Stimulated activated CD8-positive, alpha-beta memory T cell treated with anti-CD3 and anti-CD28 coated beads, Interleukin-4, amount 100 ng/mL, for 4 hours (primary cell): Measurements from ENCODE around the gene FAM193A.
"Not testable (repeated sequence)": the region's sequence is repeated elsewhere in the genome, so short reads cannot be mapped to it uniquely, and the experiment has no call there.

Experiments
- DNase-seq, 2 donors: peaks; one replicate each; pipeline ENCODE4 v3.0.0-alpha.2; 2020; ENCODE audit warnings: low read depth in 2 of 2, low spot score in 1 of 2

Gene FAM193A

DNA sequence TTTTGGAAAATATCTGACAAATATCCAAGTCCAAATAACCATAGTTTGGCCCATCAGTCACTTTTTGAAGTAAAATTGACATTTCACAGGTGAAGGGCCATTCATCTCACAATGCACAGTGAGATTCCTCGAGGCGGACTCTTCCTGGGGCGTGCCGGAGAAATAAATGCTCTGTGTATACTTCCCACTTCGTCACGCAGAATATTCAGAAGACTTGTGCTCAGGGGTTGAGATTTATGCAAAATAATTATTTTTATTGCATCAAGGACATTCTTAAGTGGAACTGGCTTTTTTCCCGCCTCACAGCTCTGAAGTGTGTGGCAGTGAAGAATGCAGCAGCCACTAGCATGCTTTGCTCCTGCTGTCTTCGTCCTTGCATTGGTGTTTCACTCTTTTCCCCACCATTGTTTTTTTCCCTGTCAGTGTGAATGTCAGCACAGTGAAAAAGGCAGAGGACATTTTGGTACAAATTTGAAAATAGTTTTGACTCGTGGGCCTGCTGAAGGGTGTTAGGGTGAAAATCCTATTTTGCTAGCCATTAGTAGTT is 70.6 kb downstream of the FAM193A start:
- DNase-seq = no peak

DNA sequence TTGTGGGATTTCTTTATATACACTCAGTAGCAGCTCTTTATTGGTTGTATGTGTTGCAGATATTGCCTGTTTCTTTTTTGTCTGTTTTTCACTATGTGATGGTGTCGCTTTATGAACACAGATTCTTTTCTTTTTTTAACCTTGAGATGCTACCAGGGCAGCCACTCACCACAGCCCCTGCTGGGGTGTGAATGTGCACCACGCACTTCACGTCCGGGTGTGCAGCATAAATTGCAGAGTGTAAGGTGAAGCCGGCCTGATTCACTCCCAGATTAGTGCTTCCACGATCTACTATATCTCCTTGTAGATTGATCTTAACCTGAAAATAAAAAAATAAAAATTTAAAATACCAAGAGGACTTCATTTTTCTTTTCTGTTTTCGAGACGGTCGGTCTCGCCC is 71.4 kb downstream of the FAM193A start:
- DNase-seq = no peak

DNA sequence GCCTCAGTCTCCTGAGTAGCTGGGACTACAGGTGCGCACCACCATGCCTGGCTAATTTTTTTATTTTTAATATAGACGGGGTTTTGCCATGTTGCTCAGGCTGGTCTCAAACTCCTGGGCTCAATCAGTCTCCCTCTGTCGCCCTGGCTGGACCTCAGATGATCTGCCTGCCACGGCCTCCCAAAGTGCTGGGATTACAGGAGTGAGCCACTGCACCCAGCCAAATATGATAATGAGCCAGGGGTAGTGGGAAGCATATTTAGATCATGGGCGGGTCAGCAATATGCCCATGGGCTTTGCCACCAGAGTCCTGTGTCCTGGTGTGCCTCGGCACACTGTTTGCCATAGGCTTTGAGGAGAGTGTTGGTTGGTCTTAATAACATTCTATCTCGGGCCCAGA is 71.8 kb downstream of the FAM193A start:
- no peak for DNase-seq

DNA sequence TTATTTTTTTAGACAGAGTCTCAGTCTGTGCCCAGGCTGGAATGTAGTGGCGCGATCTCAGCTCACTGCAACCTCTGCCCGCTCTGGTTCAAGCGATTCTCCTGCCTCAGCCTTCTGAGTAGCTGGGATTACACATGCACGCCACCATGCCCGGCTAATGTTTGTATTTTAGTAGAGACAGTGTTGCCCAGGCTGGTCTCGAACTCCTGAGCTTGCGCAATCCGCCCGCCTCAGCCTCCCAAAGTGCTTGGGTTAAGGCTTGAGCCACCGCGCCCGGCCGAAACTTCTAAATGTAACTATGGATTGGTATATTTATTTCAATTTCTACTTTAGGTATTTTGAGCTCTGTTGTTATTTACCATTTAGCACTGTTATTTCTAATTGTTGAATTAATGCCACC is 79.4 kb downstream of the FAM193A start:
- no peak for DNase-seq

DNA sequence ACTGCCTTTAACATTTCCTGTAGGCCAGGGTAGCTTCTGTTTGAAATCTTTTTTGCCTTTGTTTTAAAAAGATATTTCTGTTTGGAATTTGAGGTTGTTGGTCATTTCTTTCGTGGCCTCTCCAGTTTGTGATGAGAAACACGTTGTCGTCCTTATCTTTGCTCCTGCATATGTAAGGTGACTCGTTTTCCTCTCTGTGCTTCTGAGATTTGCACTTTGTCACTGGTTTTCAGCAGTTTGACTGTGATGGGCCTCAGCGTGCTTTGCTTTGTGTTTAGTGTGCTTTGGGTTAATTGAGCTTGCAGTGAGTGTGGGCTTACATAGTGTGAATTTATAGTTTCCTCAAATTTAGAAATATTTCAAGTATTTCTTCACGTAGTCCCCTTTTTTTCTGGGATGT is 81.5 kb downstream of the FAM193A start:
- no peak for DNase-seq

DNA sequence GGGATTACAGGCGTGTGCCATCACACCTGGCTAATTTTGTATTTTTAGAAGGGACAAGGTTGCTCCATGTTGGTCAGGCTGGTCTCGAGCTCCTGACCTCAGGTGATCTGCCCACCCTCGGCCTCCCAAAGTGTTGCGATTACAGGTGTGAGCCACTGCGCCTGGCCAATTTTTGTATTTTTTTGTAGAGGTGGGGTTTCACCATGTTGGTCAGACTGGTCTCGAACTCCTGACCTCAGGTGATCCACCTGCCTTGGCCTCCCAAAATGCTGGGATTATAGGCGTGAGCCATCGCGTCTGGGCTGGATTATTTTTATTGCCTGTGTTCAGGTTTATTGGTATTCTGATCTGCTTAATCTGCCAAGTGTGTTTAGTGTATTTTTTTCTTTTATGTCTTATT is 82.3 kb downstream of the FAM193A start:
- DNase-seq = not testable (repeated sequence)

DNA sequence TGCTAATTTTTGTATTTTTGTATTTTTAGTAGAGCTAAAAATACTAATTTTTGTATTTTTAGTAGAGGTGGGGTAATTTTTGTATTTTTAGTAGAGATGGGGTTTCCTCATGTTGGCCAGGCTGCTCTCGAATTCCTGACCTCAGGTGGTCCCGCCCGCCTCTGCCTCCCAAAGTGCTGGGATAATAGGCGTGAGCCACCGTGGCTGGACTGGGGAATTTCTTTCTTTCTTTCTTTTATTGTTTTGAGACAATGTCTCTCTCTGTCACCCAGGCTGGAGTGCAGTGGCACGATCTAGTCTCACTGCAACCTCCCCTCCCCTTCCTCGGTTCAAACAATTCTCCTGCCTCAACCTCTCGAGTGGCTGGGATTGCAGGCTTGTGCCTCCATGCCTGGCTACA is 83.0 kb downstream of the FAM193A start:
- no peak for DNase-seq

DNA sequence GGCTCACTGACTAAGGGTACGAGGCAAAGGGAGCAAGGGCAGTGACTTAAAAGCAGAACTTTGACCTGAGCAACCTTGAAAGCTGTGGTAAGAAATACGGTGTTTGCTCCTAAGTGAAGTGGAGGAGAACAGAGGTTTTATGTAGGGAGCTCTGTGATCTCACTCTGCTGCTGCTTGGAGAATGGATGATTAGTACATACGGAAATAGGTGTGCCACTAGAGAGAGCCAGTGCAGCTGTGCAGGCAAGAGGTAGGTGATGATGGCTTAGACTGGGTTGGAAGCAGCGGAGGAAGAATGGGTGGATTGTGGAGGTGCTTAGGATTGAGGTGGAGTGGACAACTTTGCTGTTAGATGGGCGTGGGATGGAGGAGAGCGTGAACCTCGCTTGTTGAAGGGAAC is 85.0 kb downstream of the FAM193A start:
- DNase-seq = no peak

DNA sequence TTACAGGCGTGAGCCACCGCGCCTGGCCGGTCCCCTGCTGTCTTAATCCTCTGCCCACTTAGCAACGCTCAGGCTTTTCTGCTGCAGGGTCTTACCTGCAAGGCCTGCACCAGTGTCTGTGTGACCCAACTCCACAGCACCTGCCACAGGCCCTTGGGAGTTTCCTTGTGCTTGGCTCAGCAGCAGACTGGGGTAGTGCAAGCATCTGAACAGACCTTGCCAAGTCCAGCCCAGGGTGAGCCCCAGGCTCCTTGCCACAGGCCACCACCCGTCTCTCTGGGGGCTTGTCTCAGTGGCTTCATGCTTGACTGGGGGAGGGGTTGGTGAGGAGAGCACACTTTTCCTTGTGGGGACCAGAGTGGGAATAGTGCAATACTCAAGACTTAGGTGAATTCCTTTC is 87.0 kb downstream of the FAM193A start:
- DNase-seq = no peak

DNA sequence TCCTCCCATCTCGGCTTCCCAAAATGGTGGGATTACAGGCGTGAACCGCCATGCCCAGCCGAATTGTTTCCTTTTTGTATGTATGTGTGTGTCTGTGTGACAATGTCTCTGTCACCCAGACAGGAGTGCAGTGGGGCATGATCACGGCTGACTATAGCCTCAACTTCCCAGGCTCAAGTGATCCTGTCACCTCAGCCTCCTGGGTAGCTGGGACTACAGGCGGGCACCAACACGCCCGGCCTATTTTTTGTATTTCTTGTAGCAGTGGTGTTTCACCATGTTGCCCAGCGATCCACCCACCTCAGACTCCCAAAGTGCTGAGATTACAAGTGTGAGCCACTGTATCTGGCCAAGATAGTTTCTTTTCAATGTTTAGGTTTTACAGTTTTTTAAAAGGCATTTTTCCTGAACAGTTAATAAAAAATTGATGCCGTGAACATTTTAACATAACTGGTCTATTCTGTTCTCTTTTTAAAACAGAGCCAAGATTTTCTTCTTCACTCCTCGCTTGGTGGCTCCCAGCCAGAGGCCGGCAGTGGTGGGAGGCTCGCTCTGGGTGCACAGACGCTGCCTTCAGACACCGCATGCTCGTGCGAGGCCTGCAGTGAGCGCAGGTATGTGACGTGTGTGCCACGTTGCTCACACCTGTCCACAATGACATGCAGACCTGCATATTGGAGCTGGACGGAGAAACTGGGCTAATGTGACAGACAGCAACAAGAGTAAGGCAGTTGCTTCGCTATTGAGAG is 88.5 kb downstream of the FAM193A start:
- DNase-seq = no peak

DNA sequence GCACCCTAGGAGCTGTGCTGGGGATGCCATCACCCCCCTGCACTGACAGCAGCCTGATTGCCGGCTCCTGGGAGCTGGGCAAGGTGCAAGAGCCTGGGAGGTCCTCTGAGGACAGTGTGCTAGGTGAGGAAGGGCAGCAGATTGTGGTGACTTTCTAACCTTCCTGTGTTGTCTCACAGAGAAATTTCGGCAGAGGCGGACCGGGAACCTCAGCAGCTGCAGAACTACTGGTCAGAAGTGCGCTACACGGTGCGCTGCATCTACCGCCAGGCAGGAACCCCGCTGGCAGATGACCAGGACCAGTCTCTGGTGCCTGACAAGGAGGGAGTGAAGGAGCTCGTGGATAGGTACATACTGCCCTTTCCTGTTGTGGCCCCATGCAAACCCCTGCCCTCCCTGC is 89.8 kb downstream of the FAM193A start:
- DNase-seq = no peak

DNA sequence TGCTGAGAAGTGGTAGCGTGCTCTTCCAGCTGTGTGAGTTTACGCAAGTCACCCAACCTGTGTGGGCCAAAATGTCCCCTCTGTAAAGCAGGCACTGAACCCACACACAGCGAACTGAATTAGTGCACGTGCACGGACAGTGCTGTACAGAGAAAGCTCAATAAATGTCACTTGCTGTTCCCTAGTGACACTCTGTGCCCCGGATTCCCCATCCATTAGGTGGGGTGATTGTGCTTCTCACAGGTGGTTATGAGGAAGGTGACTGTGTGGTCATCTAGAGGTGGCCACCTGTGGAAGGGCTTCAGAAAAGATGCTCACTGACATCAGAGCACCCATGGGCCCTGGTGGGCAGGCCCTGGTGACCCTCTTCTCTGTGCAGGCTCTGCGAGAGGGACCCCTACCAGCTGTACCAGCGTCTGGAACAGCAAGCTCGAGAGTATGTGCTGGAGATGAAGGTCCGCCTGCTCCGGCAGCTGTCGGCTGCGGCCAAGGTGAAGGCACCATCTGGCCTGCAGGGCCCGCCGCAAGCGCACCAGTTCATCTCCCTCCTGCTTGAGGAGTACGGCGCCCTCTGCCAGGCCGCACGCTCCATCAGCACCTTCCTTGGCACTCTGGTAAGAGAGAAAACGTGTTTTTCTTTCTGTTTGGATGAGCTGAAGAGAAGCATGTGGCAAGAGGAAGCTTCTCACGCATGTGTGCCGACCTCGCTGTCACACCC is 94.3 kb downstream of the FAM193A start:
- no peak for DNase-seq

DNA sequence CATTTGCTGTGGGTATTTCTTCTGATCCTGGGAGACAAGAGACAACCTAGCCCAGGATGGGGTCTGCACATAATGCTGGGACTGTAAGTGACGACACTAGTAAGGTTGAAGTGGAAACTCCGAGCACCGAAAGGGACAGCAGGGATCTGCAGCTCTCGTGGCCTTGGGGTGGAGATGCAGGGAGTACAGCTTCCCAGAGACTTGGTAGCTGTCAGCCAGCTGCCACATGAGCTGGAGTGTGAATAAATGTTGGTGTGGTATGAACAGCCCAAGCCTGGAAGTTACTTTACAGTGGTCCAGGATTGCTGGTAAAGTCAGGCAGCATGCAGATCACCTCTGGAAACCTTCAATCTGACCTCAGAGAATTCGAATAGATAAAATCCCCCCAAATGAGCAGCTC is 97.6 kb downstream of the FAM193A start:
- no peak for DNase-seq

DNA sequence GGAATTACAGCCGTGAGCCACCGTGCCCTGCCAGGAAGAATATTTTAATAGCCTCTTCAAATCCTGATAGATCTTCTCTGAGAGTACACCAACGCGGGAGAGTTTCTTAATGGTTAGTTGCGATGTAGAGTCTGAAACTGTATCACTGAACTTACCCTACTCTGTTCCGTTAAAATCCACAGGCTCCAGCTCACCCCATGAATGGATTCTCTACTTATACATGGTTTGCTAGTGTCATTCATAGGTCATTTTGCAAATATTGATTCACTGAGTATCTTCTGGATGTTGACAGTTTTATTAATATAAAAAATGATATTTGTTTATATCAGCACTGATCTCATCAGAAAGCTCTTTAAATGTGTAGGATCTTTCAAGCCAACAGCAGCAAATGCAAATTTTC is 99.9 kb downstream of the FAM193A start:
- DNase-seq = no peak

DNA sequence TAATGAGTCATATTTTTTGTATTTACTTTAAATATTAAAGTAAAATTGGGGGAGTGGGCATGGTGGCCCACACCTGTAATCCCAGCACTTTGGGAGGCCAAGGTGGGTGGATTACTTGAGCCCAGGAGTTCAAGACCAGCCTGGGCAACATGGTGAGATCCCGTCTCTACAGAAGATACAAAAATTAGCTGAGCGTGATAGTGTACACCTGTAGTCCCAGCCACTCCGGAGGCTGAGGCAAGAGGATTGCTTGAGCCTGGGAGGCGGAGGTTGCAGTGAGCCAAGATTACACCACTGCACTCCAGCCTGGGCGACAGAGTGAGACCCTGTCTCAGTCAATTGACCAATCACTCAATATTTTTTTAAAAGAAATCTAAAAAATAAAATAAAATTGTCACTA is 100.5 kb downstream of the FAM193A start:
- DNase-seq = not testable (repeated sequence)

DNA sequence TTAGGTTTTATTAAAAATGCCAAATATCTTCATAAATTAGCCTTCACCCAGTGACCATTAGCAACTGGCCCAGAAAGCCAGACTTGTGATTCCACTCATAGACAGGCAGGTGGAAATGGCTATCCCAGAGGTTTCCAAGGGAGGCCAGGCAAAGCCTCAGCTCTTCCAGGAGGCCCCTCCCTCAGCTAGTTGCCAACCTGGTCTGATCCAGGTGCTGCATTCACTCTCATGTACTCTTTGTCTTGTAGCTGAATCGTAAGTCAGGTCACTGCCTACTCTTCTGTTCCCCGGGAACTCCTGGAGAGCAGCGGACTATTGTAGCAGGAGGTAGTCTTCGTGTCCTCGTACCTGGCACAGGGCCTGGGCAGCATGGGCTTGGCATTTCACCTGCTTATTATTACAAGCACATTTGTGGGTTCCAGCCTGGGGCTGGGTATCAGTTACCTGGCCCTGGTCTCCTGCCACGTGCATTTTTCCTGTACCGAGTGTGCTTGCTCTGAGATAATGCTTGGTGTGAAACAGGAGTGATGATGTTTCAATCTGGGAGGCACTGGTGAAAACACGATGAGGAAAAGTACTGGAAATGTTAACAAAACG is 101.6 kb downstream of the FAM193A start:
- no peak for DNase-seq

DNA sequence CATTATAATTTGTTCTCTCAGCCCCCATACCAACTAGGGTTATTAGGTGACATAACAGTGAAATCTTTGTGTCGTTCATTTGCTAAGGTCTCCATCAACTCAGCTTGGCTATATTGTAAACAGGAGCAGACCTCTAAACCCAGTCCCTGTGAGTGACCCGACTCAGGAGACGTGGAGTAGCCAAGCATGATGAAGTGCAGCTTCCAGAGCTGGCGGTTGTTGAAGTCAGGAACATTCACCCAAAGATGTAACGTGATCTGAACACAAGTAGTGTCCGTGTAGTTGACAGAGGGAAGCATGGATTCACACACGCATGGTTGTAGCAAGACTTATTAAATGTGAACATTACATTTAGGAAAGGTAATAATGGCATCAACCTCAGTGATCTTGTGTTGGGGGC is 102.3 kb downstream of the FAM193A start:
- DNase-seq = no peak

DNA sequence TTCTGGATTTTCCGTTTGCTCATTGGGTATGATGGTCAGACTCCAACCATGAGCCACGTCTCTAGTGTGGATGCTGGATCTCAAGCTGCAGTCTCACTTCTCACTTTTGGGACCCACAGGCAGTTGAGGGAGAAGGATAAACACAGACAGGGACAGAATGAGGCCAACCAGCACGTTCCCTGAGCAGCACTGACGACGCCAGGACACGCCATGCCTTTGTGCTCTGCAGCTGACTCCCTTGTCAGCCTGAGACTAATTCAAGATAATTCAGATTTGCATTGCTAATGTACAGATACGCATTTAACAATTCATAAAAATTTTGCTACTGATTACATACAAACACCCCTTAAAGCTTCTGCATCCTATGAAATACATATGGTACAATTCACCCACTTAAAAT is 106.5 kb downstream of the FAM193A start:
- no peak for DNase-seq

DNA sequence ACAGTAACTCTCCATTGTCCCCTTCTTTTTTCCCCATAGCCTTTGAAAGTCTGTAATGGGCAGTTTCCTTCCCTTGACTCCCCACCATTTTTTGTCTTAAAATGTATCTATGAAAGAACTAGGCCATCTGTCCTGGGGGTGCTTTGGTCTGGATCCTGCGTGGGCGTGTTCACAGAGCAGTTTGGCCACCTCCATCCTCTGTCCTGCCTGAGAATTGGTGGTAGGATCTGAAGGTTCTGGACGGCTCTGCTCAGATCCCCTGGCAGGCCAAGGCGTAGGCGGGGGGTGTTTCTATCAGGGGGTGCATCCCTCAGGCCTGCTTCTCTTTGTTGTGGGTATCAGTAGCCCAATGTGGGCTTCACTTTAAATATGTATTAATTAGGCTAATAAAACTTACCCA is 107.1 kb downstream of the FAM193A start:
- DNase-seq = no peak

DNA sequence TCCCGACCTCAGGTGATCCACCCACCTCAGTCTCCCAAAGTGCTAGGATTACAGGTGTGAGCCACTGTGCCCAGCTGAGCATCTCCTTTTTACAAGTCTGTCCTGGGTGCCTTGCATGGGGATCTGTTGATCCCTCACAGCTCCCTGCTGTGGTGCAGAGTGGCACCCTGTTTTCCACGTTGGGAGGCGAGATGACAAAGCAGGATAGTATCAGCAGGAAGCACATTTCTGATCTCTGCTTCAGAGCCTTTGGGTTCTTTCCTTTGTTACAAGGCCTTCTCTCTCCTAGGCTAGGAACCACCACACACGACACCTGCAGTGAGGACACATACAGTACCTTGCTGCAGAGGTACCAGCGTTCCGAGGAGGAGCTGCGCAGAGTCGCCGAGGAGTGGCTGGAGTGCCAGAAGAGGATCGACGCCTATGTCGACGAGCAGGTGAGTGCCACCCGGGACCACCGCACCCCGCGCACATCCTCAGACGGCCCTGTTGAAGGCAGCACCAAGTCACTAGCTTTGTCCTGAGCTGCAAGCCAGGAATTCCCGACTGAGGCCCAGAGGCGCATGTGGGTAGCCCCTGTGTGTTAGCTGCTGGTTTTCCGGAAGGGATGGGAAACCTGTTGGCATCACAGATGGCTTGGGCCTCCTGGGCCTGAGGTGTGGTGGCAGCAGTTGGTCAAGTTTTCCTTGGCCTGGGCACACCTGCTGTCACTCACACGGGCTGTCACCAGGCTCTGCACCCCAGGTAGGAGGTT is 110.1 kb downstream of the FAM193A start:
- no peak for DNase-seq

DNA sequence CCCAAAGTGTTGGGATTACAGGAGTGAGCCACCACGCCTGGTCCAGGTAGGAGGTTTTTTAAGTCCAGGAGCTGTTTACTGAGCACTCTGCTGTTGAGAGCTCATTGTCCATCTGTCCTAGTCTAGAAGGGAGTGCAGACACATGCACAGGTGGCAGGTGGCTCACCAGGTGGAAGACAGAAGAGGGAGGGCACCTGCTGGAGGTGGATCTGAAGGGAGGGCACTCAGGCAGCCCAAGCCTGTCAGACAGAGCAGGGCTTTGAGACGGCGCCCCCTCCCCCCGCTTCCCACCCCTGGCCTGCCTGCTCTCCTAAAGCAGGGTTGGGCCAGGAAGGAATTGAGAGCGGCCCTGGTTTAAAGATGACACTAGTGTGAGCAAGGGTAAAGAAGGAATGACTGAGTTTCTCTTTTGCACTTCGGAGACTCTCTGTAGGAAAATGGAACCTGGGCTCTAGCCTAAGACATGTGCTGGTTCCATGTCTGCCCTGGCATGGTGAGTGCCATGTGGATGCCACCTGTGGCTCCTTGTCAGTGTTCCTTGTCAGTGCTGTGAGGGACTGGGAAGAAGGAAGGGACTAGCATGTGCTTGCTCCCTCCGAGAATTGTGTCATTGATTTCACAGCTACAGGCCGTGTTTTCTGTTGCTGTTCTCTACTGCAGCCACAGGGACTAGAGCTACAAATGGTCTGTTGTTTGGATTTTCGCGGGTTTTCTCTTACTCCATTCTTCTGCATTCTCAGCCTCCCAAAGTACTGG is 111.1 kb downstream of the FAM193A start:
- DNase-seq = no peak
